ENCODE data around the gene POU2F1.

POU2F1 gene

GRCh38 chr1:167220537-167221125, at the start of gene POU2F1:
Gene POU2F1, plus strand, starts transcription at chr1:167220886. Its CDS starts 12 bp downstream, at chr1:167220898.
- Mint-ChIP-seq H3K36me3 (peaks cover 2% of the 10 kb centered on the region), H3K4me1 (peaks cover 18% of the 10 kb centered on the region), H3K9me3 (peaks cover 2% of the 10 kb centered on the region), H3K27me3 (no peaks in the 10 kb centered on the region), H3K27ac (peak within 1 kb of the TSS; percentile 97), H3K4me3 (peak within 1 kb of the TSS; percentile 92)
- ATAC-seq (ENCODE audit: low read depth) (peak; percentile 69), DNase-seq (ENCODE audit: low spot score in 2 of 2) (peak; percentile 94 to 98)

GRCh38 chr1:167171286-167171929, 49.3 kb upstream of the POU2F1 start:
- DNase-seq (ENCODE audit: low spot score in 2 of 2) = no peak
- Mint-ChIP-seq H3K27ac (no peak overlapping the region), H3K4me1 (no peaks in the 10 kb centered on the region), H3K36me3 (no peaks in the 10 kb centered on the region), H3K27me3 (peaks cover 20% of the 10 kb centered on the region), H3K9me3 (no peaks in the 10 kb centered on the region), H3K4me3 (no peak overlapping the region)
- no peak for ATAC-seq (ENCODE audit: low read depth)

DNA sequence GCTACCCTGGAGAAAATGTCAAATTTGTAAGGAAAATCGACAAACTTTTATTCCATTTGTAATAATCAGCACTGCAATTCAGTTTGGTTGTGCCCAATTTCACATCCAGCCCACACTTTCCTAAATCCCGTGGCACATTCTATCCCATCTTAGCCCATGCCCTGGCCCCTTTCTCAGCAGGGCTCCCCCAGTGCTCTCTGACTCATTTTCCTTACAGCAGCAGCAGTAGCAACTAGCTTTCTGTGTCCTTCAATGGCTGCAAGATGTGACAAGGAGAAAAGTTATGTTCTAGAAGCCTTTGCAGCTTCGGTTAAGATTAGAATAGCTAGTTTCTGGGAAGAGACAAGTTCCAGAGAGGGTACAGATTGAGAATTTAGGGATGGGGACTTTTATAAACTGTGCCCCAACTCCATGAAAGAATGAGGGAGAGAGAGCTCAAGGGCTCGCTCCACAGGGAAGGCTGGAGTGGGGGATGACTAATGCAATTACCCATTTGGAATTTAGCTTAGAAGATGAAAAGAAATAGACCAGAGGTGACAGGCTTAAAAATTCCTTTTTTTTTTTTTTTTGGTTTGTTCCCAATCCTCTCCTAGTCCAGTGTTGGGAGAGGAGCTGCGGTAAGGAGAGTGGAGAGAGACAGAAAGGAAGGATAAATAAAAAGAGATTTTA, 47.0 kb upstream of the POU2F1 start:
- no peak overlapping the region for H3K27ac Mint-ChIP-seq
- H3K4me1 Mint-ChIP-seq = no peaks in the 10 kb centered on the region
- no peak overlapping the region for H3K4me3 Mint-ChIP-seq
- H3K36me3 Mint-ChIP-seq = no peaks in the 10 kb centered on the region
- peaks cover 20% of the 10 kb centered on the region for H3K27me3 Mint-ChIP-seq
- no peak for DNase-seq (ENCODE audit: low spot score in 2 of 2)
- no peak for ATAC-seq (ENCODE audit: low read depth)
- peaks cover 2% of the 10 kb centered on the region for H3K9me3 Mint-ChIP-seq

- no peak for ATAC-seq (ENCODE audit: low read depth)
- H3K4me1 Mint-ChIP-seq = no peaks in the 10 kb centered on the region
Measured at GRCh38 chr1:167175901-167176300, 44.8 kb upstream of the POU2F1 start.

DNA sequence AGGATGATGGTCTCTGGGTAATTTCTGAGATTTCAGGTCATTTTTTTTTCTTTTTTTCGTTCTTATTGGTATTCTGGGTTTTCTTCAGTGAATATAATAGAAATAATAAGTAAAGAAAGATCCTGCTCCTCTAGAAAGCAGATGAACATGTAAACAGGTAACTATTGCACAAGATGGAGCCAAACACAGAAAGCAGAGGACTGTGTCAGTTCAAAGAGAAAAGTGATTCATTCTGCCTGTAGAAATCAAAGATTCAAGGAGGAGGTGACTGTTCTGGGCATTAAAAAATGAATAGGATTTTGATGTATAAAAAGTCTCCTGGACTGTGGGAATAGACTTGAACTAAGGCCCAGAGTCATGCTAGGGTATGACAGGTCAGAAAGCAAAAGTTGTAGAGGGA, 41.9 kb upstream of the POU2F1 start:
- no peak for ATAC-seq (ENCODE audit: low read depth)
- no peaks in the 10 kb centered on the region for H3K4me1 Mint-ChIP-seq
- no peaks in the 10 kb centered on the region for H3K36me3 Mint-ChIP-seq
- no peak overlapping the region for H3K27ac Mint-ChIP-seq
- peaks cover 2% of the 10 kb centered on the region for H3K9me3 Mint-ChIP-seq
- H3K4me3 Mint-ChIP-seq = no peak overlapping the region
- peaks cover 6% of the 10 kb centered on the region for H3K27me3 Mint-ChIP-seq
- DNase-seq (ENCODE audit: low spot score in 2 of 2) = no peak

More at GRCh38 chr1:167175901-167176300, 44.8 kb upstream of the POU2F1 start:
- Mint-ChIP-seq H3K9me3 (peaks cover 2% of the 10 kb centered on the region), H3K27ac (no peak overlapping the region), H3K27me3 (peaks cover 11% of the 10 kb centered on the region), H3K36me3 (no peaks in the 10 kb centered on the region), H3K4me3 (no peak overlapping the region)
- no peak for DNase-seq (ENCODE audit: low spot score in 2 of 2)

DNA sequence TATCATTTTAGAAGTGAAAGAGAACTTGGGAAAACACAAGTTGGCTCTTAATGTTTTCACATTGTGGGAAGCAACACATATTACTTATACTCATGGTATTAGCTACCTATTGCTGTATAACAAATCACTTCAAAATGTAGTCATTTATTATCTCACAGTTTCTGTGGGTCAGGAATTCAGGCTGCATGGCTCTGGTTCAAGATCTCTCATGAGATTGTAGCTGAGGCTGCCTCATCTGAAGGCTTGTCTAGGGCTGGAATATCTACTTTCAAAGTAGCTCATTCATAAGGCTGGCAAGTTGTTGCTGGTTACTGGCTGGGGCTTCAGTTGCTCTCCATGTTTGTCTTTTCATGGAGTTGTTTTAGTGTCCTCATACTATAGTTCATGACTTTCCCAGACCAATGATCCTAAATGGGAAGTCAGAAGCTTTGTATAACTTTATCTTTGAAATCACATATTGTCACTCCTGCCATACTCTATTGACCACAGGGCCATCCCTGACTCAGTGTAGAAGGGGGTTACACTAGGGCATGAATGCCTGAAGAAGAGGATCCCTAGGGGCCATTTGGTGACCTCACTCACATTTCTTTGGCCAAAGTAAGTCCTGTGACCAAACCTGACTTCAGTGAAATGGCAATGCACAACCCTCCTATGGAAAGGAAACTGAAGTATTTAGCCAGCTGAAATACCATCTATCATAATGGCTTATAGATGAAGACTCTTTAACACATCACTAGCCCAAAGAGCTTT, 37.9 kb upstream of the POU2F1 start:
- no peaks in the 10 kb centered on the region for H3K9me3 Mint-ChIP-seq
- H3K4me1 Mint-ChIP-seq = no peaks in the 10 kb centered on the region
- no peak overlapping the region for H3K4me3 Mint-ChIP-seq
- peaks cover 2% of the 10 kb centered on the region for H3K27me3 Mint-ChIP-seq
- no peaks in the 10 kb centered on the region for H3K36me3 Mint-ChIP-seq
- ATAC-seq (ENCODE audit: low read depth) = no peak
- H3K27ac Mint-ChIP-seq = no peak overlapping the region
- no peak for DNase-seq (ENCODE audit: low spot score in 2 of 2)

GRCh38 chr1:167184081-167184480, 36.6 kb upstream of the POU2F1 start:
- Mint-ChIP-seq H3K4me3 (no peak overlapping the region), H3K27ac (no peak overlapping the region), H3K4me1 (no peaks in the 10 kb centered on the region), H3K27me3 (peaks cover 2% of the 10 kb centered on the region), H3K36me3 (no peaks in the 10 kb centered on the region), H3K9me3 (no peaks in the 10 kb centered on the region)
- ATAC-seq (ENCODE audit: low read depth) (no peak), DNase-seq (ENCODE audit: low spot score in 2 of 2) (no peak)

DNA sequence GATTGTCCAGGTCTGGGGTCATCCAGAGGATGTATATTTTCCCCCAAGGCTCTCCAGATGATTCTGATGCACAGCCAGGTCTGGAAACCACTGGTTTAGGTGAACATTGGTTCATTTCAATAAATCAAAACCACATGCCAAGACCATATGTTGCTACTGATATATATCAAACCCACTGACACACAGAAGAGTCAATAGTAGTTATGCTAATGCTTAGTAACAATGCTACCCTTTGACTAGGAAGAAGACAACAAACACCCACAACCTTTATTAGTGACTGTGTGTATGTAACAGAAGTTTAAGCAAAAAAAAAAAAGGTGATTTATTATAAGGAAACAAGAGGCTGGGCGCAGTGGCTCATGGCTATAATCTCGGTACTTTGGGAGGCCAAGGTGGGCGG, 35.6 kb upstream of the POU2F1 start:
- Mint-ChIP-seq H3K4me1 (no peaks in the 10 kb centered on the region), H3K9me3 (no peaks in the 10 kb centered on the region), H3K27me3 (peaks cover 8% of the 10 kb centered on the region), H3K27ac (no peak overlapping the region), H3K4me3 (no peak overlapping the region), H3K36me3 (no peaks in the 10 kb centered on the region)
- no peak for ATAC-seq (ENCODE audit: low read depth)
- no peak for DNase-seq (ENCODE audit: low spot score in 2 of 2)

GRCh38 chr1:167185974-167186657, 34.6 kb upstream of the POU2F1 start:
- Mint-ChIP-seq H3K4me3 (no peak overlapping the region), H3K36me3 (no peaks in the 10 kb centered on the region), H3K27me3 (peaks cover 10% of the 10 kb centered on the region), H3K27ac (no peak overlapping the region), H3K4me1 (no peaks in the 10 kb centered on the region), H3K9me3 (no peaks in the 10 kb centered on the region)
- DNase-seq (ENCODE audit: low spot score in 2 of 2) (no peak), ATAC-seq (ENCODE audit: low read depth) (no peak)

- DNase-seq (ENCODE audit: low spot score in 2 of 2) (no peak), ATAC-seq (ENCODE audit: low read depth) (no peak)
- Mint-ChIP-seq H3K4me3 (no peak overlapping the region), H3K36me3 (no peaks in the 10 kb centered on the region), H3K27ac (no peak overlapping the region), H3K9me3 (no peaks in the 10 kb centered on the region), H3K4me1 (no peaks in the 10 kb centered on the region), H3K27me3 (peaks cover 8% of the 10 kb centered on the region)
Measured at GRCh38 chr1:167186771-167187170, 33.9 kb upstream of the POU2F1 start.

DNA sequence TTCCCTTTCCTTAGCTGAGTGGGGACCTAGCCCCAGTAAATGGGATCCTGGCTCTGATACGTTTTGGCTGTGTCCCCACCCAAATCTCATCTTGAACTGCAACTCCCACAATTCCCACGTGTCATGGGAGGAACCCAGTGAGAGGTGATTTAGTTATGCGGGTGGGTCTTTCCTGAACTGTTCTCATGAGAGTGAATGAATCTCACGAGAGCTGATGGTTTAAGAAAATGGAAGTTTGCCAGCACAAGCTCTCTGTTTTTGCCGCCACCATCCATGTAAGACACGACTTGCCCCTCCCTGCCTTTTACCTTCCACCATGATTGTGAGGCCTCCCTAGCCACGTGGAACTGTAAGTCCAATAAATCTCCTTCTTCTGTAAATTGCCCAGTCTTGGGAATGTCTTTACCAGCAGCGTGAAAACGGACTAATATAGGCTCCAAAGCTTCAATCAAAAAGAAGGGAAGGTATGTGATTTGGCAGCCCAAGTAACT, 29.9 kb upstream of the POU2F1 start:
- ATAC-seq (ENCODE audit: low read depth) = no peak
- H3K4me1 Mint-ChIP-seq = no peaks in the 10 kb centered on the region
- H3K27me3 Mint-ChIP-seq = peaks cover 17% of the 10 kb centered on the region
- no peak for DNase-seq (ENCODE audit: low spot score in 2 of 2)
- H3K4me3 Mint-ChIP-seq = no peak overlapping the region
- no peaks in the 10 kb centered on the region for H3K9me3 Mint-ChIP-seq
- H3K27ac Mint-ChIP-seq = no peak overlapping the region
- no peaks in the 10 kb centered on the region for H3K36me3 Mint-ChIP-seq

DNA sequence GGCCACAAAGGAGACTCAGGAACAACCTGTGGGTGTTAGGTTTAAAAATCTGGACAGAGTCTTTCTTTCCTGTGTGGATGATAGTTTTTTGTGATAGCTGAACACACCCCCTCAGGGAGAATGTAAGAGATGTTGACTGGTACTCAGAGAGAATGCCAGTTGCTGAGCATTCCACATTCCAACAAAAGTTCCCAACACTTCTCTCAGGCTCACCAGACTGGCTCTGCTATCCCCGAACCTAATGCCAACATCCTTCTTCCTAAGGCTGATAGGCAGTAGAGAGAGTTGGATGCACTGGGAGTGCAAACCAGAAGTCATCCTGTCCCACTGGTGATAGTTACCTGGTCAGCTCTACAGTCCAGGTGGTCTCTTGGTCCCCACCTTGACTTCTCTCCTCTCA, 28.7 kb upstream of the POU2F1 start:
- Mint-ChIP-seq H3K4me3 (no peak overlapping the region), H3K27me3 (peaks cover 17% of the 10 kb centered on the region), H3K27ac (no peak overlapping the region), H3K9me3 (no peaks in the 10 kb centered on the region), H3K4me1 (no peaks in the 10 kb centered on the region), H3K36me3 (no peaks in the 10 kb centered on the region)
- DNase-seq (ENCODE audit: low spot score in 2 of 2) = no peak
- ATAC-seq (ENCODE audit: low read depth) = no peak

DNA sequence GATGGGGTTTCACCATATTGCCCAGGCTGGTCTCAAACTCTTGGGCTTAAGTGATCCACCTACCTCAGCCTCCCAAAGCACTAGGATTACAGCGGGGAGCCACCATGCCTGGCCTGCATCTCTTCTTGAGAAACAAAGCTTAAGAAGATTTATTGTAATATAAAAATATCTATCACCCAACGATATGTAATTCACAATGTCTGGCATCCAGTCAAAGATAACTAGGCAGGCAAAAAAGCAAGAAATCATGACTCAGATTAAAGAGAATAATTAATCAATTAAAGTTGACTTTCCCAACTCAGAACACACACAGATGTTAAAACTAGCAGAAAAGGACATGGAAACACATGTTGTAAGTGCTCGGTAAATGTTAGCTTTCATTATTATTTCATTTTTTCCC, 26.5 kb upstream of the POU2F1 start:
- ATAC-seq (ENCODE audit: low read depth) (no peak), DNase-seq (ENCODE audit: low spot score in 2 of 2) (no peak)
- Mint-ChIP-seq H3K36me3 (no peaks in the 10 kb centered on the region), H3K4me1 (no peaks in the 10 kb centered on the region), H3K27me3 (peaks cover 19% of the 10 kb centered on the region), H3K9me3 (no peaks in the 10 kb centered on the region), H3K4me3 (no peak overlapping the region), H3K27ac (no peak overlapping the region)

Data from memory B cell (primary cell).